NCI-H1436 treated with DMSO at 0.1 percent for 48 hours (cell line): ENCODE data around the gene KCTD4.
"Not testable (repeated sequence)": the region's sequence is repeated elsewhere in the genome, so short reads cannot be mapped to it uniquely, and the experiment has no call there.

Source experiments
- DNase-seq: peaks from one replicate; lab custom pipeline; 2025; lab: John Stamatoyannopoulos, UW

Gene KCTD4

DNA sequence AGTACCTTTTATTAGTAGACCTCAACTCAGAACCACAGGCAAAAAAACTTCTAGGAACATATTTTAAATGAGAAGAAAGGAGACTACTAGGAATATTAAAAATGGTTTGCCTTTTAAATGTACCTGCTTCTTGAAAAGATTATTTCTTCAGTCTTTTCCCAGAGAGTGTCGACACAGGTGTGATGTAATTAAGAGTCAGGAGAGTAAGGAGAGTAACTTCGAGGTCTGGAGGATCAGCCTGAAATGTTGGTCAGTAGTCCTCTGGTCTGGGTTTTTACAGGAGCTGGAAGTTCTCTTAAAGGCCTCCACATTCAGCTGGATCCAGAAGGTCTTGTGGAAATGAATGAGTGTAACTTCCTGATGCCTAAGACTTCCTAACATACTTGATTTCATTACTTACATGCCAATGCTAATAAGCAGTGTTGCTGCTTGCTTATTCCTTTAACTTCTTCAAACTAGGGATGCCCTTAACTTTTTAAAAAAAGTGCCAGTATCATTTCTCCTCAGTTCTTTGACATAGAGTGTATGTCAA lies at the start of gene KCTD4:
KCTD4 (minus strand) TSS at position 345 of the 532 bp plus-strand sequence. CDS start 6,478 bp downstream, outside the sequence.
- DNase-seq = no peak

DNA sequence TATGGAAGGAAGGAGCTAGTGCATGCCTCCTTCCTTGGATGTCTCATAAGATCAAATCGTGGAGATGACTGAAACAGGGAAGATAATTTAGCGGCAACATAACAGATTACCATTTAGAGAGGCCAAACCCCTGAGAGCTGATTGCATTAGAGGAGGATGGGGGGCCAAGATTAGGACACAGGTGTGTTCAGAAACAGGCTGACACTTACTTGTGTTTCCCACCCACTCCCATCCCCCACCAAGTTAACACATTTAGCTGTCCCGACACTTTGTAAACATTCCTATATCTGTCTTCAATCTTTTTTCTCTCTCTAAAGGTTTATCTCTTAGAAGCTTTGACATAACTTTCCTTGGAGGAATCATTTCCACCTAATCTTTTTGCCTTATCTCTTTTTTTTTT lies 48.8 kb upstream of the KCTD4 start:
- DNase-seq = no peak

DNA sequence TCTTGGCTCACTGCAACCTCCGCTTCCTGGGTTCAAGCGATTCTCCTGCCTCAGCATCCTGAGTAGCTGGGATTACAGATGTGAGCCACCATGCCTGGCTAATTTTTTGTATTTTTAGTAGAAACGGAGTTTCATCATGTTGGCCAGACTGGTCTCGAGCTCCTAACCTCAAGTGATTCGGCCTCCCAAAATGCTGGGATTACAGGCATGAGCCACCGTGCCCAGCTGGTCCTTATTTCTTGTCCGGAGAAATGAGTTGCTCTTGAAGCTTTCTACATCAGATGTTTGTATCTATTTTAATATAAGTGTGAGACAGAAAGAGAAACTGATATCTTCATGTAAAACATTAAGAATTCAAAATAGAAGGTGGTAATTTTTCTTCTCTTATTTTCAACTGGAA lies 43.9 kb upstream of the KCTD4 start:
- not testable (repeated sequence) for DNase-seq

DNA sequence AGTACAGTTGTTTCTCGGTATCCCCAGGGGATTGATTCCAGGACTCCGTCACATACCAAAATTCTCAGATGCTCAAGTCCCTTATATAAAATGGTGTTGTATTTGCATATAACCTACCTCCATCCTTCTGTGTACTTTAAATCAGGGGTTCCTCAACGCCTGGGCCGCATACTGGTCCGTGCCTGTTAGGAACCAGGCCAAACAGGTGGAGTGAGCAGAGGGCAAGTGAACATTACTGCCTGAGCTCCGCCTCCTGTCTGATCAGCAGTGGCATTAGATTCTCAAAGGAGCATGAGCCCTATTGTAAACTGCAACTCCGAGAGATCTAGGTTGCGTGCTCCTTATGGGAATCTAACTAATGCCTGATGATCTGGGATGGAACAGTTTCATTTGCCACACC lies 42.2 kb upstream of the KCTD4 start:
- DNase-seq = no peak

DNA sequence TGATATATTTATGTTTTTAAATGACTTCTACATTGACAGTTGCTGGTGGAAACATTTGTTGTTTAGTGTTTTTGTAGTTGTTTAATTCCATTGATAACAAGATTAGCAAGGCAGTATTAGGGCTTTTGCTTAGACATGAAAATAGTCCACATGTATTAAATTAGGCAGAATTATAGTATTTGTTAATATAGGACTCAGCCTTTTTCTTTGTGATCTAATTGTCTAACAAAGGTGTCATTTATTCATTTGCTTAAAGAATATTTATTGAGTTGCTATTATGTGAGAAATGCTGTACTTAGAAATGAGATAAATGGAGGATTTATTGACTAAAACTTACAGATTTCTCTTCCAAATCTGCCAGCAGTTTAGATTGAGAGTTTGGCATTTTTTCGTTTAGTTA lies 41.7 kb upstream of the KCTD4 start:
- no peak for DNase-seq

DNA sequence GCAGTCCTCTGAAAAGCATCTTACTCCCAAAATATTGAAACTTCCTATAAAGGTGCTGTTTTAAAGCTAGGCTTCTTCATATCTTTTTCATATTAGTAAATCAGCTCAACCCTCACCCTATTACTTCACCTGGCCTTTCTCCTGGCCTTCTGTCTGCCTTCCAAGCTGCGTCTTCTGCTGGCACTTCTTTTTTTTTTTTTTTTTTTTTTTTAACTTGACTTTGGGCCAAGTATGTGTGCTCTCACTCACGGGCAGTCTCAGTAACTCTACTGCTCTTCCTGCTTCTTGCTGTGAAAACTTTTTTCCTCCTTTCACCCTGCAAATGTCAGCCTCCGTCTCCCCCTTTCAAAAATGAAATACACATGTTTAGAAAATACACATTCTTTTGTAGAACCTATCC lies 41.2 kb upstream of the KCTD4 start:
- DNase-seq = no peak

DNA sequence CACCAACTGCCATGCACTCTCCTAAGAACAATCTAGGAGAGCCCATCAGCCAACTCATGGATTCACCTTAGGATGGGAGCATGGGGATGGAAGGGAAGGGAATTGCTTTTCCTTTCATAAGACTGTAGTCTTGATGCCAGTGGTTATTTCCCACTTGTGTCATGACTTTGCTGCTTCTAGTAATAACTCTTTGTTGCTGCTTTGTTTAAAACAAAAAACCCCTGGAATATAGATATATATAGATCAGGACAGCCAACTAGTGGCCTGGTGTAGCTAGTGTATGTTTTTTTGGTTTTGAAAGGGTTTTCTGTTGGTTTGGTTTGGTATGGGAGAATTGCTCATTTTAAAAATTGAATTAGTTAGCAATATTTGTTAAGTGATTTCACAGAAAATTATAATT lies 39.3 kb upstream of the KCTD4 start:
- no peak for DNase-seq

DNA sequence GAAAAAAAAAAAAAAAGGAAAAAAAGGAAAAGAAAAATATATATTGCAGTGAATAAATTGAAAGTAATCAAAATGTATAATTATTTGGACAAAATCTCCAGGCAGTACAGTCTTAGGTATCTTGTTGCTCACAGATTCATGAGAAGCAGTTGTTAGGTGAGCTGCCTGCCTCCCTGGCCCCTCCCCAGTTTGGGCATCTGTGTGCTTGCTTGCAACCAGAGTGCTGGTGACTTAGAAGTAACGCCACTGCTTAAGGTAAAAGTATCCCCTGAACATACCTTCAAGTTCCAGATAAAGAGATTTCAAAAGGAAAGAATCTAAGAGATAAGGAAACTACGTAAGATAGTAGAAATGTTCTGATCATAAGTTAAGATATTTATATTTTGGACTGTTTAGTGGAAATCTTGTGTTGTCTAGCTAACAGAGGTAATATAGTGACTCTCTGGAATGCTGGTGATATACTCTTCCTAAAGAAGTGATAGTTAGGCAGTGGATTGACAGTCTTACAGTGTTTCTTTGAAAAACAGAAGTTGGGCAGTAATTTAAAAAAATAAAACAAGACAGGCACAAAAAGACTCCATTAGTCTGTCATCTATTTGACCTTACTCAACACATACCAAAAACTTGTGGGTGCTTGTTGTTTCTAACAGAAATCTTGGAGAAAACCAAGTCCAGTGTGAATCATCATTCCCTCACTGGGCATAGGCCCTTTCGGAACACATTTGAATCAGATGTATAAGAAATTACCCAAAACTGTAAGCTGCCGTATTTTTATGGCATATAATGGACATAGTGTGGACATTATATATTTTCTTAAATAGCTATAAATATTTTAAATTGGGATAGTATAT lies 38.3 kb upstream of the KCTD4 start:
- no peak for DNase-seq

DNA sequence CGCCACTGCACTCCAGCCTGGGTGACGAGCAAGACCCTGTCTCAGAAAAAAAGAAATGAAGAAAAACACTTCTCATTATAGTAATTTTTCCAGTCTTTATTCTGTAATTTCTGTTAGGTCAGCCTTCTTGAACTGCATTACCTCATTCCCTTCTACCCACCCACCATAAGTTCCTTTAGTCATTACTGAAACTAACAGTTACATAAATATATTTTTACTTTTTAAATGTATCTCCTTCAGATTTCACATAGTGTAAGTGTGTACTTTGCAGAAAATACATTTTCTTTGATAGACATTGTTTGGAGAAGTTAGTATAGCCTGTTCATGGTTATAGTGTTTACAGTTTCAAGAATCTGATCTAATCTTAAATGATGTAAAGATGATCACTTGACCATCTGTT lies 31.7 kb upstream of the KCTD4 start:
- DNase-seq = no peak

DNA sequence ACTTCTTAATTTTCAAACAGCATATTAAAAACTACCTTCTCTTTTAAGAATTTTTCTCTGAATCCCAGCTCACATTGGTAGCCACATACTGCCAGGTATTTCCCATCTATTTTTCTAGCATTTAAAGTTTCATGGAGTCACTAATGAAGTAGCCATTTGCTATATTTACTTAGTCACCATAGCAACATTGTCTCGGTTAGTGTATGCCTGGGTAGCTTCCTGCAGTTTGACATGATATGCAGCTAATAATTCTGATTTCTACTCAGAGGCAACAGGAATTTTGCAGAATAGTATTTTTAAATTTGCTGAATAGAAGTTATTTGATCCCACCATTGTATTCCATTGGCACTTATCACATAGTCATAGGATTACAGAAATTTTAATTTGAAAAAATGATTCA lies 30.9 kb upstream of the KCTD4 start:
- no peak for DNase-seq

DNA sequence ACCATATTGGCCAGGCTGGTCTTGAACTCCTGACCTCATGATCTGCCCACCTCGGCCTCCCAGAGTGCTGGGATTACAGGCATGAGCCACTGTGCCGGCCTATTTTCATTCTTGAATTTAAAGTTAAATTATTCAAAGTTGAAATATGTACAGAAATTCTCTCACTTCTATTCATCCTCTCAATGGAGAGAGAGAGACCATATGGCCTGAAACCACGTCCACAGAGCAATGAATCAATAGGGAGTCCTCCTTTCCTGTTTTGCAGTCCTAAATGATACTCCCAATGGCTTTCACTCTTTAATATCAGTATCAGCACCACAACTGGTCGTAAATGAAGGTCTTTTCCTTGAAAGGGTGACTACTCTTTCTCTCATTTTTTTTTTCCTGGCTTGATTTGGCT lies 30.5 kb upstream of the KCTD4 start:
- no peak for DNase-seq

DNA sequence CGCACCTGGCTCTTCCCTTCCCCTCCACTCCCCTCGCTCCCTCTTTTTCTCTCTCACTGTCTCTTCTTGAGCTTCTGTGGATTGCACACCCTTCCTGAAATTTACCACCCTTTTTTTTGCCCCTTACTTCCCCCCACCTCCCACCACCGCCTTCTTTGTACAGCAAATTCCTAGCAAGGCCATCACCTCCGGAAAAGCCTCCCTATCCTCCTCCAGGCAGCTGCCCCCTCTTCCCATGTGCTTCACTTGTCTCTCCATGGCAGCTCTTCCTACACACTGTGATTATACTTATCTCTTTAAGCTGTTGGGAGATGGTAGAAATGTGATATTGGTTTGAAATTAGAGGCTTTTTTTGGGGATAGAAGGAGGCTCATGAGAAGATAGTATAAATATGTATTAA lies 28.3 kb upstream of the KCTD4 start:
- DNase-seq = no peak

DNA sequence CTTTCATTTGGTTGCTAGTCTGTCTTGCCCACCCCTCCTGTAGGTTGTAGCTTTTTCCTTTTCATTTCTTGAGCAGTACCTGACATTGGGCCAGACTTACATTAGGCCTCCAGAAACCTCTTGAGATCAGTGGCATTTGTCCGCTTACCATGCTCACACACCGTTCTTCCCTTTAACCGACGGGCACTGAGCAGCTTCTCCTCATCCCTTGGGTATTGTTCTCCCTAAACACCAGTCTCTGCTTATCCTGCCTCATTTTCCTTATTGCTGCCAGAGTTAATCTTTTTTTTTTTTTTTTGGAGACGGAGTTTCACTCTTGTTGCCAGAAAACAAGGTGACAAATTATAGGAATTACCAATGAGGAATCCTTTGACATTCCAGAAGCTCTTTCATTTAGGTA lies 27.2 kb upstream of the KCTD4 start:
- no peak for DNase-seq

DNA sequence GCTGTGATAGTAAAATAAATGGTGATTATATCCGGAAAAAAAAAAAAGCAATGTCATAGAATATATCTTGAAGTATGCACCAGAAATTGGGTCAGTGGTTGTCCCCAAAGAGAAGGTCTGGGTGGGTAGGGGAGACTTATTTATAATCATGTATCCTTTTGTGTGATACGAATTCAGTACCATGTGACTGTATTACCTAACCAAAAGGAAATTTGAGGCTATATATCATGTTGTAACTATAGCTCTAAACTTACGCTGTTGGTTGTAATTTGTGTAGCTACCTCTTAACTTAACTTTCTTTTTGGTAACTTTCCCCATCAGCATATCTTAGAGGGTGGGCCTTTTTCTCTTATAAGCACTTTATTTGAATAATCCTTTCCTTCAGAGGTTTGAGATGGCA lies 25.2 kb upstream of the KCTD4 start:
- DNase-seq = no peak

DNA sequence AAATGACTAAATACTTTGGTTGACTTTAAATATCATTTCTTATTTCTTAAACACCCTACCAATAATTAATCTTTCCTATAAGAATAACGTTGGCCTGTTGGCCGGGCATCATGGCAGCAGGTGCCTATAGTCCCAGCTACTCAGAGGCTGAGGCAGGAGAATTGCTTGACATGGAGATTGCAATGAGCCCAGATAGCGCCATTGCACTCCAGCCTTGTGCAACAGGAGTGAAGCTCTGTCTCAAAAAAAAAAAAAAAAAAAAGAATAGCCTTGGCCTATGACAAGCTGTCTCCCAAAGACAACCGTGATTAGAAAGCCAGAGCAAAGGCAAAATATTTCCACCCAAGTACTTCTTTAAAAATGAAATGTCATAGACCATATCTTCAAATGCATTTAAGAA lies 24.5 kb upstream of the KCTD4 start:
- DNase-seq = no peak

DNA sequence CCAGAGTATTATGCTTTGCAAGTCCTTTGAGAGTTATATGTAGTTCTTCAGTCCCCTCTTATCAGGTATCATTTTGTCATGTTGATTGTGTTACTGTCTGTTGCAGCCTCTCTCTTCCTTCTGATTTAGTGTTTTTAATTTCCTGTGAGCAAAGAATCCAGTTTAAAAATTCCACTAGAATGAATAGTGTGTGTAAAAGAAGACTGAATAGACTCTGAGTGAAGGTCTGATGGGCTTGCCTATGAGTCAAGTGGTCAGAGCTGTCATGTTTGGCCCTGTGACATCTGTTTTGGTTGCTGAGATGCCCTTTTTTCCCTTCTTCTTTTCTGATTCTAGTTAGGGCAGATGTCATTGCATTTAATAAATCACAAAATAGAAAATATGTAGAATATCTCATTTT lies 23.3 kb upstream of the KCTD4 start:
- no peak for DNase-seq

DNA sequence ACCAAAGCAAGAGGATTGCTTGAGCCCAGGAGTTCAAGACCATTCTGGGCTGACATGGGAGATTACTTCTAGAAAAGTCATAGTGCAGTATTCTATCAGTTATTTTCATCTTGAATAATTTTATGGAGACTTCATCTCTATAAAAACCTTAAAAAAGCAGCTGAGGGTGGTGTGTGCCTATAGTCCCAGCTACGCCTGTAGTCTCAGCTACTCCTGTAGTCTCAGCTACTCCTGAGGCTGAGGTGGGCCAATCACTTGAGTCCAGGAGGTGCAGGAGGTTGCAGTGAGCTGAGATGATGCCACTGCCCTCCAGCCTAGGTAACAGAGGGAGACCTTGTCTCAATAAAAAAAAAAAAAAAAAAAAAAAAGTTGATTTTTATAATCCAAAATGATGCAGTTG lies 22.1 kb upstream of the KCTD4 start:
- no peak for DNase-seq

DNA sequence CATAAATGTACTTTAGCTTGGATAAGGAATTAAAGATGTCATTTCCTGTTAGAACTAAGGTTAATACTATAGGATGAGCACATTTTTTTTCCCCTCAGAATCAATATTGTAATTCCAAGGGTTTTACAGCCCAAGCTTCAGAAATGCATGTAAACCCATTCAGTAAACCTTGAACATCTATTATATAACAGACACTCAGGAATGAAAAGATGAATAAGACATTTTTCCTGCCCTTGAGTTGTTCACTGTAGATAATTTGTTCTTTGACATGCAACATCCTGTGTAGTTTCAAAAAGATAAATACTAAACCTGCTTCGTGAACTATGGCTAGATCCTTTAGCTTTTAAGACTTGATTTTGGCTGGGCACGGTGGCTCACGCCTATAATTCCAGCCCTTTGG lies 21.7 kb upstream of the KCTD4 start:
- no peak for DNase-seq

DNA sequence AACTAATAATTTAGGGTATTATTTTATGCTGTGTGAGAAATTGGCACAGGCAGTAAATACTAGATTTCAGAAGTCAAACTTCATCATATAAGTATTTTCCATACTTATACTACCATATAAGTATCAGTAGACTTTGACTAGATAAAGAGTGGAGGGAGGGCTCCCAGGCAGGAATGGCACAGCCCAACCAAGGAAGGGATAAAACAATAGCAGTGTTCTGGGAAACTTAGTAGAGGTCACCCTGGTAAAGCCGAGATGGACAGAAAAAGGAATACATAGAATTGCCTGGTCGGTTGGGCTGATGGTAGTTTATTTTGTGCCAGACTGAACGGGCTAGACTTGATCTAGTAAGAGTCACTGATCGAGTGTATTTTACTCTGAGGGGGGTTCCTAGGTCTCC lies 19.6 kb upstream of the KCTD4 start:
- DNase-seq = no peak

DNA sequence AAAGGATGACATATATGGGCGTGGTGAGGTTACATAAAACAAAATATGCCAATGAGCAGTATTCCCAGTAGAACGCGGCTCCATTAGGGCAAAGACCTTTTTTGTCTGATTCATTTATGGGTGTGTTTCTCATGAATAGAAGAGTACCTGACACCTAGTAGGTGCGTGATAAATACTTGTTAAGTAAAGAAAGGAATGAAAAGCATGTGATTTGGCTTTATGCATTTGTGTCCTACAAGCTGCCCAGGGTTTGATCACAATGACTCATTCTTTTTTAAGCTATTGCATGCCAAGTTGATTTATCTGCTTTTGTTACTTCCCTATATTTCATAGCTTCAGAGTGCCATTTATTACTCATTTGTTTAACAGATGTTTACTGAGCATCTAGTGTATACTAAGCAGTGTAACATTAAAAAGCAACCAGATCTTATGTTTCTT lies 19.1 kb upstream of the KCTD4 start:
- DNase-seq = no peak

DNA sequence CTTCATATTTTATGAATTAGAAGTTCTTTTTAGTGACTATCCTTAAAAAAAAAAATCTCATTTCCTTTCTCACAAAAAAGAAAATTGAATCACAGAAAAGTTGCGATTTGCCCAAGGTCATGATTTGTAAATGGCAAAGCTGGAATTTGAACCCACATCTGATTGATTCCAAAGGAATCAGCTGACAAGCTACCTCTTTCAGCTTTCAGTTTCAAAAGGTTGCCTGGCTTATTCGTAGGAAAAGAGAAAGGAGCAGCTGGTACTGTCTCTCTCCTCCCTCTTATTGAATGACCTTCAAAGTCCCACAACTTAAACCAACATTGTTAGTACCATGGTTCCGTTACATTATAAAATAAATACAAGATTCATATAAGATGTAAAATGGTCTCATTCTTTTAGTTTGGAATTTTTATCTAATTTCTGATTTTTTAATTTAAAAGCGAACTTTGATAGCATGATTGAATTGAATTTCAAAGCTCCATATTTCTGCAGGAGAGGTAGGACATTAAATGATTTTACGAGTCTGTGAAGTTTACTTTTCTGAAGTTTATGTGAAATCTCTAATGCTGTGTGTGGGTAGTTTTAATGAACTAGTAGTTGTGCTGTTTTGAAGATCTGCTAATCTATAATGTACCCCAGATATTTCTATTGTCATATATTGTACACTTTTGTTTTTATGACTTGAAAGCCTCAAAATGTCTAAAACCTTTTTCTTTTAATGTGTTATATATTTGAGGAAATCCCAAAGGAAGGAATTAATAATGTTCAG lies 18.5 kb upstream of the KCTD4 start:
- DNase-seq = no peak

DNA sequence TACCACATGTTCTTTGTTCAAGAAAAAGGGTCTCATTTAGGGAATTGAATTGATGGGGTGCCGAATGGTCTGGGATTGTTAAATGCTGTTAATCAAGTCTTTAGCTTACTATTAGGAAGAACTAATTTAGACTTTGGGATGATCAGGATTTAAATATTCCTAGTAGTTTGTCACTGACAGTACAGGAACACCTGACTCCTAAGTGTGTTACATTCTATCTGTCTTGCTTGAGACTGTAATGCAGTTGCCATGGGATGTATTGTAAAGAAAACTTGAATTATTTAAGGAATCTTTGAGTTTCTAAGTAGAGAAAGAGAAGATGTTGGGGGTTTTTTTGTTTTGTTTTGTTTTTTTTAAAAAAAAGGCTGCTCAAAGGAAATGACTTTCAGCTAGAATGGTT lies 17.8 kb upstream of the KCTD4 start:
- DNase-seq = no peak

DNA sequence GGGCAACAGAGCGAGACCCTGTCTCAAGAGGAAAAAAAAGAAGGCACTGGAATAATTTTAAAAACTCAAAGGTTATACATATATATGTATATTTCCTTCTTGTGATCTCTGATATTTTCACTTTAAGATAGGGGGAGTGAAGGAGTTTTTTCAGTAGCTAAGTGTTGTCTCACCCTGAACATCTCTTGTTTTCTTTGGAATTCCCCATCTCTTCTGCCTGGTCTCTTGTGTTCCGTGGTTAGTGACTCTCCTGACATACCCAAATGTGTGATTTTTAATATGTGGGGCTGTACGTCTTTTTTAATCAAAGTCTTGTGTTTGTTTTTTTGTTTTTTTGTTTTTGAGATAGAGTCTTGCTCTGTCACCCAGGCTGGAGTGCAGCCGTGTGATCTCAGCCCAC lies 15.3 kb upstream of the KCTD4 start:
- no peak for DNase-seq
